HepG2 (cell line): ENCODE measurements around the gene C20orf144. TPM values are rescaled to one million over a fixed set of nuclear protein-coding genes. Genes with fewer than 3 reads are reported as not detected.

Source experiments
- ATF7-NPFF ChIP-seq: sonication (generic); formaldehyde crosslinking; IDR thresholded peaks from 2 replicates; pipeline ENCODE4 v1.8.1; 2023; ENCODE audit warnings: mild to moderate bottlenecking, low read depth, missing genetic modification reagents, moderate library complexity
- DBP ChIP-seq: sonication (generic); formaldehyde crosslinking; IDR thresholded peaks from 2 replicates; pipeline ENCODE4 v1.4.0; 2020; ENCODE audit warnings: missing genetic modification reagents; ENCODE audit errors: not compliant biosample characterization
- FOSL1 ChIP-seq: sonication (generic); formaldehyde crosslinking; IDR thresholded peaks from 2 replicates; pipeline ENCODE4 v1.9.0; 2021; ENCODE audit warnings: missing genetic modification reagents, borderline replicate concordance
- FOXP4 ChIP-seq: sonication (generic); formaldehyde crosslinking; IDR thresholded peaks from 2 replicates; pipeline ENCODE4 v1.4.0; 2020; ENCODE audit warnings: missing genetic modification reagents
- KDM6A ChIP-seq: IDR thresholded peaks from 2 replicates; pipeline ENCODE4 v1.6.1; 2016; ENCODE audit warnings: low read depth
- MAFG ChIP-seq: sonication (generic); formaldehyde crosslinking; IDR thresholded peaks from 2 replicates; pipeline ENCODE4 v1.5.1; 2020; ENCODE audit warnings: mild to moderate bottlenecking, missing genetic modification reagents
- NRL ChIP-seq: sonication (generic); formaldehyde crosslinking; IDR thresholded peaks from 2 replicates; pipeline ENCODE4 v1.5.0; 2020; ENCODE audit warnings: missing genetic modification reagents, mild to moderate bottlenecking, moderate library complexity, borderline replicate concordance
- SAFB2 ChIP-seq: sonication (generic); formaldehyde crosslinking; IDR thresholded peaks from 2 replicates; pipeline ENCODE4 v1.5.1; 2020; ENCODE audit warnings: missing genetic modification reagents, low read depth, mild to moderate bottlenecking, borderline replicate concordance
- ZFP1 ChIP-seq: IDR thresholded peaks from 2 replicates; pipeline ENCODE4 v1.6.1; 2016
- ZKSCAN5 ChIP-seq: sonication (generic); formaldehyde crosslinking; IDR thresholded peaks from 2 replicates; pipeline ENCODE4 v1.5.1; 2020; ENCODE audit warnings: mild to moderate bottlenecking, missing genetic modification reagents
- ZNF101 ChIP-seq: sonication (generic); formaldehyde crosslinking; IDR thresholded peaks from 2 replicates; pipeline ENCODE4 v1.4.0; 2020; ENCODE audit warnings: mild to moderate bottlenecking, low read depth, missing genetic modification reagents, borderline replicate concordance
- ZNF20 ChIP-seq: sonication (generic); formaldehyde crosslinking; IDR thresholded peaks from 2 replicates; pipeline ENCODE4 v1.4.0; 2020; ENCODE audit warnings: mild to moderate bottlenecking, moderate library complexity, missing genetic modification reagents
- ZNF207 ChIP-seq: fragments of 450-650 bp; IDR thresholded peaks from 2 replicates; pipeline ENCODE4 v1.6.1; 2016; ENCODE audit warnings: antibody characterized with exemption, borderline replicate concordance
- ZNF263 ChIP-seq: sonication (generic); formaldehyde crosslinking; IDR thresholded peaks from 2 replicates; pipeline ENCODE4 v1.4.0; 2020; ENCODE audit warnings: missing genetic modification reagents
- ZNF431 ChIP-seq: sonication (generic); formaldehyde crosslinking; IDR thresholded peaks from 2 replicates; pipeline ENCODE4 v1.9.0; 2022; ENCODE audit warnings: missing genetic modification reagents, low read depth, mild to moderate bottlenecking, borderline replicate concordance
- ZNF512B ChIP-seq: sonication (generic); formaldehyde crosslinking; IDR thresholded peaks from 2 replicates; pipeline ENCODE4 v1.5.1; 2020; ENCODE audit warnings: missing genetic modification reagents, mild to moderate bottlenecking, borderline replicate concordance
- ZNF580 ChIP-seq: IDR thresholded peaks from 2 replicates; pipeline ENCODE4 v1.6.1; 2016; ENCODE audit warnings: low read depth, borderline replicate concordance
- ZNF605 ChIP-seq: sonication (generic); formaldehyde crosslinking; IDR thresholded peaks from 2 replicates; pipeline ENCODE4 v1.8.0; 2022; ENCODE audit warnings: mild to moderate bottlenecking, missing genetic modification reagents
- ZXDC ChIP-seq: sonication (generic); formaldehyde crosslinking; IDR thresholded peaks from 2 replicates; pipeline ENCODE4 v1.5.0; 2020; ENCODE audit warnings: mild to moderate bottlenecking, missing genetic modification reagents
- polyA plus RNA-seq, 8 experiments: library from polyadenylated mRNA; depleted of rRNA in 3 of 8; stranded (reverse) in 7 of 8; unstranded in 1 of 8; fragments of >200 nt; fragmentation: Illumina TruSeq in 4 of 8; extraction: Trizol in 4 of 8; gene quantifications; 2 replicates each; pipeline versions ENCODE4 v1.2.1 to v1.2.3, GENCODE V29; 2011 to 2016; ENCODE audit warnings: low read depth in 4 of 8, missing spikeins in 1 of 8, mixed read lengths in 1 of 8; ENCODE audit not compliant: insufficient read depth in 1 of 8
- total RNA-seq, 5 experiments: library from RNA; depleted of rRNA; stranded (reverse); fragments of >200 nt; fragmentation: Illumina TruSeq; extraction: Trizol; gene quantifications; 2 replicates each; pipeline ENCODE4 v1.2.3, GENCODE V29; 2016; ENCODE audit warnings: low read depth in 1 of 5

Gene C20orf144
- total and polyA plus RNA-seq, 2 of the 13 experiments (the other 11 are each of a cell fraction or from before 2014, with no cell fraction given): 0.09 to 0.16 TPM

GRCh38 chr20:33663161-33664084, 1.3 kb downstream of the C20orf144 start (continued):
- TF ChIP-seq ZXDC (CRISPR knock-in tag): peak; percentile 98
- no peak; the same call in 1 of the 2 replicates for TF ChIP-seq ZFP1 (CRISPR knock-in tag)
- peak; percentile 85 for TF ChIP-seq NRL
- TF ChIP-seq DBP (CRISPR knock-in tag): peak; percentile 8
- TF ChIP-seq KDM6A: no peak
- 0 out of 2 replicates have a peak, but pooled peaks have one; percentile 88 for TF ChIP-seq ZNF605
- TF ChIP-seq ZNF101 (CRISPR knock-in tag): no peak
- no peak for TF ChIP-seq ZNF512B (CRISPR knock-in tag)
- no peak for TF ChIP-seq MAFG (CRISPR knock-in tag)
- TF ChIP-seq ZNF207: 0 out of 2 replicates have a peak, but pooled peaks have one; percentile 26
- TF ChIP-seq ZNF580: peak; percentile 96
- peak; percentile 13; the same call in 1 of the 2 replicates for TF ChIP-seq ZNF263 (CRISPR knock-in tag)
- 0 out of 2 replicates have a peak, but pooled peaks have one; percentile 59 for TF ChIP-seq ZNF20 (CRISPR knock-in tag)
- peak; percentile 100 for TF ChIP-seq SAFB2 (CRISPR knock-in tag)
- TF ChIP-seq FOSL1 (CRISPR knock-in tag): no peak
- TF ChIP-seq FOXP4 (CRISPR knock-in tag): peak; percentile 50; the same call in 1 of the 2 replicates
- TF ChIP-seq ZNF431 (CRISPR knock-in tag): peak; percentile 86; the same call in 1 of the 2 replicates
- TF ChIP-seq ATF7-NPFF (CRISPR knock-in tag): peak; percentile 96
- no peak for TF ChIP-seq ZKSCAN5 (CRISPR knock-in tag)
